Measurements from ENCODE around the gene ZCWPW1. TPM values are rescaled to one million over a fixed set of nuclear protein-coding genes. Genes with fewer than 3 reads are reported as not detected.
"Not testable (repeated sequence)": the region's sequence is repeated elsewhere in the genome, so short reads cannot be mapped to it uniquely, and the experiment has no call there.

ZCWPW1 gene
- total RNA-seq, 2 donors from 2014 or later: 3.1 to 3.5 TPM

- Histone ChIP-seq H3K27ac (no peak overlapping the region), H3K4me3 (no peak overlapping the region), H3K36me3 (peaks cover 41% of the 10 kb centered on the region), H3K9me3 (no peaks in the 10 kb centered on the region), H3K4me1 (ENCODE audit: control insufficient read depth in 1 of 2, low read depth in 2 of 2) (no peaks in the 10 kb centered on the region), H3K27me3 (replicated peaks; ENCODE audit: insufficient read depth) (no peaks in the 10 kb centered on the region)
- TF ChIP-seq CTCF (IDR thresholded peaks at IDR 0.05): no peak
- DNase-seq (ENCODE audit: low spot score) (no peak), ATAC-seq (ENCODE audit: insufficient number of reproducible peaks, low FRiP score, low read depth) (no peak)
Observed at GRCh38 chr7:100364480-100364879, 64.0 kb downstream of the ZCWPW1 start.

- H3K27me3 ChIP-seq (replicated peaks; ENCODE audit: insufficient read depth); H3K9me3 ChIP-seq; ATAC-seq (ENCODE audit: insufficient number of reproducible peaks, low FRiP score, low read depth); H3K4me3 ChIP-seq; H3K27ac ChIP-seq; DNase-seq (ENCODE audit: low spot score); H3K4me1 ChIP-seq (ENCODE audit: control insufficient read depth in 1 of 2, low read depth in 2 of 2): not testable (repeated sequence)
- H3K36me3 ChIP-seq: peaks cover 45% of the 10 kb centered on the region
Observed at GRCh38 chr7:100363797-100364196, 64.7 kb downstream of the ZCWPW1 start.

- H3K36me3 ChIP-seq: peaks cover 52% of the 10 kb centered on the region
- H3K27ac ChIP-seq: no peak overlapping the region
- H3K27me3 ChIP-seq (replicated peaks; ENCODE audit: insufficient read depth): no peaks in the 10 kb centered on the region
- H3K4me1 ChIP-seq (ENCODE audit: control insufficient read depth in 1 of 2, low read depth in 2 of 2): no peaks in the 10 kb centered on the region
- ATAC-seq (ENCODE audit: insufficient number of reproducible peaks, low FRiP score, low read depth) (no peak), DNase-seq (ENCODE audit: low spot score) (no peak)
- no peak overlapping the region for H3K4me3 ChIP-seq
- no peaks in the 10 kb centered on the region for H3K9me3 ChIP-seq
- TF ChIP-seq CTCF (IDR thresholded peaks at IDR 0.05): no peak
Observed at GRCh38 chr7:100363098-100363497, 65.4 kb downstream of the ZCWPW1 start.

- no peak for TF ChIP-seq CTCF (IDR thresholded peaks at IDR 0.05)
- H3K4me3 ChIP-seq: no peak overlapping the region
- DNase-seq (ENCODE audit: low spot score): no peak
Observed at GRCh38 chr7:100360135-100360854, 68.2 kb downstream of the ZCWPW1 start.

GRCh38 chr7:100358857-100359212 lies 69.7 kb downstream of the ZCWPW1 start:
- TF ChIP-seq CTCF (IDR thresholded peaks at IDR 0.05): no peak
- Histone ChIP-seq H3K4me1 (ENCODE audit: control insufficient read depth in 1 of 2, low read depth in 2 of 2) (no peaks in the 10 kb centered on the region), H3K27ac (no peak overlapping the region), H3K27me3 (replicated peaks; ENCODE audit: insufficient read depth) (no peaks in the 10 kb centered on the region), H3K4me3 (no peak overlapping the region), H3K36me3 (peaks cover 83% of the 10 kb centered on the region), H3K9me3 (no peaks in the 10 kb centered on the region)
- no peak for DNase-seq (ENCODE audit: low spot score)
- no peak for ATAC-seq (ENCODE audit: insufficient number of reproducible peaks, low FRiP score, low read depth)

More at GRCh38 chr7:100360135-100360854, 68.2 kb downstream of the ZCWPW1 start:
- Histone ChIP-seq H3K27ac (no peak overlapping the region), H3K27me3 (replicated peaks; ENCODE audit: insufficient read depth) (no peaks in the 10 kb centered on the region), H3K4me1 (ENCODE audit: control insufficient read depth in 1 of 2, low read depth in 2 of 2) (no peaks in the 10 kb centered on the region), H3K9me3 (no peaks in the 10 kb centered on the region), H3K36me3 (peaks cover 70% of the 10 kb centered on the region)
- no peak for ATAC-seq (ENCODE audit: insufficient number of reproducible peaks, low FRiP score, low read depth)
